PC-3 (cell line): ENCODE data around the gene HDAC9. TPM values are rescaled to one million over a fixed set of nuclear protein-coding genes. Genes with fewer than 3 reads are reported as not detected.

Experiments used
- ATAC-seq: fragments of 200-7000 bp; cut with Tn5 transposase; 2 replicates; pipeline ENCODE4 v1.9.1; 2020; ENCODE audit warnings: mild to moderate bottlenecking, moderate library complexity
- BruUV-seq: library from RNA; stranded (reverse); fragments of 400-500 nt; replicated peaks from 2 replicates; lab custom pipeline; 2021; lab: Mats Ljungman, UMichigan
- CTCF ChIA-PET: fragments of 300-600 bp; sonication (Branson Sonifier 250); formaldehyde crosslinking; loops from one replicate; lab custom pipeline; 2022; ENCODE audit warnings: antibody characterized with exemption; lab: Charles Lee
- POLR2A ChIA-PET: fragments of 300-600 bp; sonication (Branson Sonifier 250); formaldehyde crosslinking; loops from one replicate; lab custom pipeline; 2022; ENCODE audit warnings: antibody characterized with exemption; ENCODE audit not compliant: unreplicated experiment; lab: Charles Lee
- DNase-seq: peaks from one replicate; pipeline ENCODE4 v3.0.0-alpha.2; 2015
- H2AFZ ChIP-seq: fragments of 300-600 bp; sonication (generic); 2 replicates; pipeline ENCODE4 v1.6.0; 2016; ENCODE audit warnings: antibody characterized with exemption, low read length
- H3F3A ChIP-seq: fragments of 300-600 bp; sonication (generic); one replicate; pipeline ENCODE4 v1.6.0; 2017; ENCODE audit warnings: antibody characterized with exemption, low read length, control low read depth, mild to moderate bottlenecking; ENCODE audit not compliant: unreplicated experiment
- H3K27ac ChIP-seq: fragments of 300-600 bp; sonication (generic); 2 replicates; pipeline ENCODE4 v1.5.1; 2016; ENCODE audit warnings: mild to moderate bottlenecking, low read length
- H3K27me3 ChIP-seq: fragments of 300-600 bp; sonication (generic); 2 replicates; pipeline ENCODE4 v1.6.1; 2016; ENCODE audit warnings: low read length, mixed read lengths
- H3K36me3 ChIP-seq: fragments of 300-600 bp; sonication (generic); 2 replicates; pipeline ENCODE4 v1.6.1; 2016; ENCODE audit warnings: low read depth, mixed run types, low read length, mixed read lengths
- H3K4me1 ChIP-seq: fragments of 300-600 bp; sonication (generic); 2 replicates; pipeline ENCODE4 v1.5.1; 2016; ENCODE audit warnings: low read length; ENCODE audit not compliant: insufficient read depth
- H3K4me2 ChIP-seq: fragments of 300-600 bp; sonication (generic); 2 replicates; pipeline ENCODE4 v1.6.0; 2016; ENCODE audit warnings: low read length
- H3K4me3 ChIP-seq: fragments of 300-600 bp; sonication (generic); 2 replicates; pipeline ENCODE4 v1.5.1; 2016; ENCODE audit warnings: mild to moderate bottlenecking, low read length, mixed read lengths
- H3K79me2 ChIP-seq: fragments of 300-600 bp; sonication (generic); 2 replicates; pipeline ENCODE4 v1.6.1; 2017; ENCODE audit warnings: low read length, mixed read lengths
- H3K9ac ChIP-seq: fragments of 300-600 bp; sonication (generic); 2 replicates; pipeline ENCODE4 v1.6.0; 2016; ENCODE audit warnings: mild to moderate bottlenecking, low read length
- H3K9me2 ChIP-seq: fragments of 300-600 bp; sonication (generic); replicated peaks from 2 replicates; pipeline ENCODE4 v1.6.1; 2016; ENCODE audit warnings: mixed run types, low read length, mixed read lengths
- H3K9me3 ChIP-seq: fragments of 300-600 bp; sonication (generic); 2 replicates; pipeline ENCODE4 v1.6.1; 2016; ENCODE audit warnings: low read length, mixed read lengths
- H4K20me1 ChIP-seq: fragments of 300-600 bp; sonication (generic); 2 replicates; pipeline ENCODE4 v1.6.1; 2016; ENCODE audit warnings: low read length, mixed read lengths
- CTCF ChIP-seq: fragments of 300-600 bp; sonication (generic); conservative IDR thresholded peaks from 2 replicates; pipeline ENCODE4 v1.5.1; 2017; ENCODE audit warnings: antibody characterized with exemption, low read depth, mild to moderate bottlenecking, low read length
- EZH2 ChIP-seq: fragments of 300-600 bp; sonication (generic); IDR thresholded peaks from one replicate; pipeline ENCODE4 v1.6.1; 2017; ENCODE audit warnings: antibody characterized with exemption, mild to moderate bottlenecking, low read length; ENCODE audit not compliant: unreplicated experiment
- EZH2phosphoT487 ChIP-seq: fragments of 300-600 bp; sonication (generic); IDR thresholded peaks from 2 replicates; pipeline ENCODE4 v1.6.1; 2018; ENCODE audit warnings: mild to moderate bottlenecking, antibody characterized with exemption, low read length, borderline replicate concordance
- intact Hi-C: fragments of 100-400 bp; cut with micrococcal nuclease; formaldehyde crosslinking; loops from 2 replicates; pipeline ENCODE4 v1.9.0; 2023
- total RNA-seq: library from RNA; depleted of rRNA; stranded (reverse); fragments of >200 nt; gene quantifications from 2 replicates; pipeline ENCODE4 v1.2.3, GENCODE V29; 2014

HDAC9 gene
- total RNA-seq, 1 experiment from 2014 or later: 7.8 TPM

GRCh38 chr7:18553605-18554003 lies 58.1 kb downstream of the HDAC9 start:
- Histone ChIP-seq H4K20me1 (no peaks in the 10 kb centered on the region), H3K4me1 (peaks cover 53% of the 10 kb centered on the region), H3F3A (no peaks in the 10 kb centered on the region), H3K4me2 (peak overlapping the region; percentile 81), H3K9me3 (no peaks in the 10 kb centered on the region), H3K36me3 (no peaks in the 10 kb centered on the region), H3K9ac (peak overlapping the region; percentile 71), H2AFZ (peak overlapping the region; percentile 47; the same call in 1 of the 2 replicates), H3K79me2 (no peaks in the 10 kb centered on the region), H3K27me3 (no peaks in the 10 kb centered on the region), H3K4me3 (peak overlapping the region; percentile 50), H3K9me2 (no peaks in the 10 kb centered on the region), H3K27ac (peak overlapping the region; percentile 90)
- peak; percentile 6; the same call in 1 of the 2 replicates for ATAC-seq
- intact Hi-C loops: loop anchor here (1.0 to 5.0 kb wide), 3 partner anchors 44 to 196 kb away; no protein-coding TSS in a partner anchor
- ChIA-PET POLR2A (interaction anchor here (0.6 kb wide), 1 partner anchor 11 kb away, joined by 4 read pairs; no protein-coding TSS in a partner anchor), CTCF (interaction anchor here (0.9 to 2.1 kb wide), 2 partner anchors 17 to 32 kb away, joined by 3 to 5 read pairs; no protein-coding TSS in a partner anchor)
- TF ChIP-seq EZH2phosphoT487: no peak
- no peak for TF ChIP-seq CTCF
- TF ChIP-seq EZH2: no peak
- TSS peak; percentile 20 for BruUV-seq
- no peak for DNase-seq

- ATAC-seq (no peak), DNase-seq (no peak)
- Histone ChIP-seq H3K27ac (no peak overlapping the region), H2AFZ (no peak overlapping the region), H4K20me1 (no peaks in the 10 kb centered on the region), H3K27me3 (no peaks in the 10 kb centered on the region), H3K79me2 (no peaks in the 10 kb centered on the region), H3K9me2 (no peaks in the 10 kb centered on the region), H3K4me1 (peaks cover 54% of the 10 kb centered on the region), H3K9ac (no peak overlapping the region), H3K4me2 (no peak overlapping the region), H3F3A (no peaks in the 10 kb centered on the region), H3K36me3 (no peaks in the 10 kb centered on the region), H3K9me3 (no peaks in the 10 kb centered on the region), H3K4me3 (no peak overlapping the region)
- intact Hi-C loops: no loop called here
- ChIA-PET POLR2A (interaction anchor here (0.6 kb wide), 1 partner anchor 46 kb away, joined by 3 read pairs; no protein-coding TSS in a partner anchor), CTCF (no interaction called here)
- BruUV-seq: no TSS peak
- TF ChIP-seq EZH2: no peak
- TF ChIP-seq CTCF: no peak
- no peak for TF ChIP-seq EZH2phosphoT487
Observed at GRCh38 chr7:18555120-18555519, 59.6 kb downstream of the HDAC9 start.

GRCh38 chr7:18555968-18556367 lies 60.4 kb downstream of the HDAC9 start:
- Histone ChIP-seq H3K4me2 (peak overlapping the region; percentile 7; the same call in 1 of the 2 replicates), H3K27ac (no peak overlapping the region), H2AFZ (no peak overlapping the region), H3K4me1 (peaks cover 54% of the 10 kb centered on the region), H4K20me1 (no peaks in the 10 kb centered on the region), H3K9me3 (no peaks in the 10 kb centered on the region), H3K79me2 (no peaks in the 10 kb centered on the region), H3K4me3 (no peak overlapping the region), H3F3A (no peaks in the 10 kb centered on the region), H3K9me2 (no peaks in the 10 kb centered on the region), H3K27me3 (no peaks in the 10 kb centered on the region), H3K9ac (no peak overlapping the region), H3K36me3 (no peaks in the 10 kb centered on the region)
- BruUV-seq: no TSS peak
- ChIA-PET POLR2A (interaction anchor here (0.7 kb wide), 2 partner anchors 72 to 523 kb away, joined by 3 to 6 read pairs; no protein-coding TSS in a partner anchor), CTCF (interaction anchor here (0.7 kb wide), 1 partner anchor 54 kb away, joined by 3 read pairs; no protein-coding TSS in a partner anchor)
- DNase-seq: peak; percentile 61
- ATAC-seq: no peak
- intact Hi-C loops: no loop called here
- TF ChIP-seq CTCF: no peak
- no peak for TF ChIP-seq EZH2phosphoT487
- no peak for TF ChIP-seq EZH2
